ENCODE data around the gene RFX4. TPM values are rescaled to one million over a fixed set of nuclear protein-coding genes. Genes with fewer than 3 reads are reported as not detected.

Gene RFX4
- total and polyA plus RNA-seq, 9 of the 15 experiments (the other 6 are each of a cell fraction or from before 2014, with no cell fraction given) = not detected

- TF ChIP-seq SAFB2 (IDR thresholded peaks at IDR 0.05; ENCODE audit: borderline replicate concordance, low read depth, low read length, severe bottlenecking) (no peak), ATF1 (CRISPR knock-in tag; IDR thresholded peaks at IDR 0.05) (no peak), ATF1 (tag; IDR thresholded peaks at IDR 0.05) (no peak)
These were observed 16.5 kb downstream of the RFX4 start (continued) for GRCh38 chr12:106599302-106599701.

- WGBS (ENCODE audit: insufficient coverage, low coverage, missing lambda C conversion rate) = 27% methylated on average over 4 of the region's 5 CpGs
- intact Hi-C loops (cut with micrococcal nuclease) (loop anchor here (10.0 kb wide), 1 partner anchor 244 kb away; no protein-coding TSS in a partner anchor), in situ Hi-C loops (cut with MboI) (no loop called here)
- ChIA-PET CTCF (ENCODE audit: low intra/inter-chr PET ratio) (no interaction called here), POLR2A (no interaction called here)
- no peak for TF ChIP-seq SAP30 (IDR thresholded peaks at IDR 0.05; ENCODE audit: borderline replicate concordance, insufficient read depth, low read depth, low read length, poor library complexity, severe bottlenecking)
- no peak for TF ChIP-seq HNRNPH1 (optimal IDR thresholded peaks at IDR 0.05; ENCODE audit: low read depth, low read length)
- TF ChIP-seq ZNF778 (CRISPR knock-in tag; IDR thresholded peaks at IDR 0.05) = no peak
- no peak for TF ChIP-seq UBTF (IDR thresholded peaks at IDR 0.05; ENCODE audit: borderline replicate concordance in 1 of 2, low read depth in 2 of 2, low read length in 2 of 2)
- no peak for TF ChIP-seq RB1 (IDR thresholded peaks at IDR 0.05; ENCODE audit: low read depth)
- TF ChIP-seq TRIM25 (IDR thresholded peaks at IDR 0.05; ENCODE audit: borderline replicate concordance) = no peak
- no peak for TF ChIP-seq ZEB2 (IDR thresholded peaks at IDR 0.05)
- ATAC-seq (no peak), DNase-seq (ENCODE audit: extremely low read depth in 1 of 4, low spot score in 3 of 4) (no peak), FAIRE-seq (no peak)
- Histone ChIP-seq H3K36me3 (ENCODE audit: control insufficient read depth, insufficient read depth, low read length) (no peaks in the 10 kb centered on the region), H3K9me3 (replicated peaks; ENCODE audit: control insufficient read depth, insufficient read depth, low read depth, low read length) (no peaks in the 10 kb centered on the region), H3K4me3 (no peak overlapping the region), H3K9me1 (ENCODE audit: control insufficient read depth, insufficient read depth, low read length) (no peaks in the 10 kb centered on the region), H4K20me1 (replicated peaks; ENCODE audit: control insufficient read depth, insufficient read depth, low read length) (no peaks in the 10 kb centered on the region; the same call in 1 of the 2 replicates), H3K4me1 (replicated peaks in 1 of 2; ENCODE audit: control insufficient read depth in 2 of 2, insufficient read depth in 2 of 2, low read length in 2 of 2) (peaks cover 0 to 5% of the 10 kb centered on the region in 2 experiments; a peak in 1 of 5 replicates), H3K4me2 (ENCODE audit: insufficient read depth, low read length) (no peak overlapping the region), H3K27ac (ENCODE audit: extremely low read depth, low read depth, low read length) (no peak overlapping the region), H2AFZ (ENCODE audit: low read depth, low read length) (no peak overlapping the region), H3K79me2 (ENCODE audit: control insufficient read depth, insufficient read depth, low read length) (no peaks in the 10 kb centered on the region), H3K27me3 (ENCODE audit: control insufficient read depth in 2 of 2, insufficient read depth in 2 of 2, low read length in 2 of 2) (peaks cover 0 to 26% of the 10 kb centered on the region in 2 experiments; a peak in 2 of 5 replicates), H3K9ac (ENCODE audit: insufficient read depth in 1 of 2, low read depth in 2 of 2, low read length in 2 of 2) (no peak overlapping the region)
- no TSS peak for BruUV-seq (replicated peaks)
These were observed 17.7 kb downstream of the RFX4 start for GRCh38 chr12:106600503-106600902.
